NT2/D1 (cell line): Measurements from ENCODE around the gene FRY.

Source experiments
- DNase-seq: peaks from one replicate; pipeline ENCODE4 v3.0.0-alpha.2; 2011; ENCODE audit warnings: low read depth, low spot score
- H3K27me3 ChIP-seq: 2 replicates; pipeline ENCODE4 v1.6.0; 2011; ENCODE audit warnings: mild to moderate bottlenecking; ENCODE audit not compliant: insufficient read length, insufficient read depth
- H3K36me3 ChIP-seq: 2 replicates; pipeline ENCODE4 v1.6.1; 2011; ENCODE audit warnings: mild to moderate bottlenecking, low read length, mixed read lengths; ENCODE audit not compliant: insufficient read depth, insufficient read length
- H3K4me1 ChIP-seq: 2 replicates; pipeline ENCODE4 v1.5.1; 2011; ENCODE audit not compliant: insufficient read depth, insufficient read length
- H3K4me3 ChIP-seq: 2 replicates; pipeline ENCODE4 v1.5.1; 2011; ENCODE audit warnings: low read depth; ENCODE audit not compliant: insufficient read length
- H3K9ac ChIP-seq: 2 replicates; pipeline ENCODE4 v1.6.0; 2011; ENCODE audit warnings: low read depth; ENCODE audit not compliant: insufficient read length
- H3K9me3 ChIP-seq: 2 replicates; pipeline ENCODE4 v1.5.1; 2011; ENCODE audit warnings: mild to moderate bottlenecking, low read length; ENCODE audit not compliant: insufficient read depth
- SUZ12 ChIP-seq: IDR thresholded peaks from 2 replicates; pipeline ENCODE4 v1.6.1; 2011; ENCODE audit not compliant: insufficient read length, insufficient read depth; ENCODE audit errors: extremely low read depth
- YY1 ChIP-seq: IDR thresholded peaks from 2 replicates; pipeline ENCODE4 v1.6.1; 2011; ENCODE audit not compliant: insufficient read length, insufficient read depth
- ZNF274 ChIP-seq: IDR thresholded peaks from 2 replicates; pipeline ENCODE4 v1.6.1; 2011; ENCODE audit warnings: mild to moderate bottlenecking, low read depth, low read length

The FRY gene

GRCh38 chr13:32315238-32316027 is 283.9 kb downstream of the FRY start, which contains the start of the genes BRCA2 and ZAR1L:
TSS of gene BRCA2 (plus strand) at chr13:32315508. CDS start at chr13:32316461, 953 bp downstream.
TSS of gene ZAR1L (minus strand) at chr13:32315363. CDS start at chr13:32311925, 3,438 bp downstream.
- no peak for TF ChIP-seq YY1
- TF ChIP-seq ZNF274 = no peak
- no peak for TF ChIP-seq SUZ12
- Histone ChIP-seq H3K9ac (peak within 1 kb of the TSS; percentile 87), H3K36me3 (peaks cover 23% of the 10 kb centered on the region), H3K4me3 (peak within 1 kb of the TSS; percentile 63), H3K9me3 (no peaks in the 10 kb centered on the region), H3K4me1 (no peaks in the 10 kb centered on the region), H3K27me3 (no peaks in the 10 kb centered on the region)
- DNase-seq = peak; percentile 63

- TF ChIP-seq ZNF274 = no peak
- TF ChIP-seq YY1 = no peak
- no peak for TF ChIP-seq SUZ12
- DNase-seq = no peak
These were observed 284.4 kb downstream of the FRY start for GRCh38 chr13:32316028-32316339.

GRCh38 chr13:32316501-32316900 is 284.9 kb downstream of the FRY start:
- TF ChIP-seq ZNF274 (no peak), SUZ12 (no peak), YY1 (no peak)
- DNase-seq = no peak
- H3K36me3 ChIP-seq = peaks cover 27% of the 10 kb centered on the region

More at GRCh38 chr13:32316028-32316339, 284.4 kb downstream of the FRY start:
- H3K9me3 ChIP-seq = no peaks in the 10 kb centered on the region
- peak overlapping the region; percentile 82 for H3K9ac ChIP-seq
- H3K27me3 ChIP-seq = no peaks in the 10 kb centered on the region
- H3K4me1 ChIP-seq = no peaks in the 10 kb centered on the region
- peaks cover 24% of the 10 kb centered on the region for H3K36me3 ChIP-seq
- peak overlapping the region; percentile 63 for H3K4me3 ChIP-seq

GRCh38 chr13:32317716-32318465 is 286.3 kb downstream of the FRY start:
- Histone ChIP-seq H3K9me3 (no peaks in the 10 kb centered on the region), H3K36me3 (peaks cover 30% of the 10 kb centered on the region), H3K4me1 (no peaks in the 10 kb centered on the region), H3K27me3 (no peaks in the 10 kb centered on the region), H3K4me3 (no peak overlapping the region), H3K9ac (no peak overlapping the region)
- TF ChIP-seq YY1 (no peak), ZNF274 (no peak), SUZ12 (no peak)
- DNase-seq = no peak

More at GRCh38 chr13:32316501-32316900, 284.9 kb downstream of the FRY start:
- Histone ChIP-seq H3K9me3 (no peaks in the 10 kb centered on the region), H3K9ac (peak overlapping the region; percentile 82), H3K4me3 (no peak overlapping the region), H3K27me3 (no peaks in the 10 kb centered on the region), H3K4me1 (no peaks in the 10 kb centered on the region)

- TF ChIP-seq SUZ12 = no peak
- TF ChIP-seq YY1 = no peak
- no peak for TF ChIP-seq ZNF274
- no peak overlapping the region for H3K9ac ChIP-seq
- no peak for DNase-seq
- no peaks in the 10 kb centered on the region for H3K27me3 ChIP-seq
- no peaks in the 10 kb centered on the region for H3K9me3 ChIP-seq
- H3K4me3 ChIP-seq = no peak overlapping the region
- peaks cover 39% of the 10 kb centered on the region for H3K36me3 ChIP-seq
- no peaks in the 10 kb centered on the region for H3K4me1 ChIP-seq
These were observed 289.0 kb downstream of the FRY start for GRCh38 chr13:32320528-32320927.

GRCh38 chr13:32323912-32324311 is 292.3 kb downstream of the FRY start:
- TF ChIP-seq SUZ12 = no peak
- no peak for TF ChIP-seq YY1
- TF ChIP-seq ZNF274 = no peak
- Histone ChIP-seq H3K36me3 (peaks cover 42% of the 10 kb centered on the region), H3K9me3 (no peaks in the 10 kb centered on the region), H3K27me3 (no peaks in the 10 kb centered on the region), H3K4me1 (no peaks in the 10 kb centered on the region), H3K4me3 (no peak overlapping the region), H3K9ac (no peak overlapping the region)
- no peak for DNase-seq

- no peak for DNase-seq
- Histone ChIP-seq H3K36me3 (peaks cover 49% of the 10 kb centered on the region), H3K4me3 (no peak overlapping the region), H3K9ac (no peak overlapping the region), H3K27me3 (no peaks in the 10 kb centered on the region), H3K9me3 (no peaks in the 10 kb centered on the region), H3K4me1 (no peaks in the 10 kb centered on the region)
- no peak for TF ChIP-seq YY1
- no peak for TF ChIP-seq ZNF274
- TF ChIP-seq SUZ12 = no peak
These were observed 298.9 kb downstream of the FRY start for GRCh38 chr13:32330441-32330840.
